Pulmonary artery endothelial cell (primary cell): ENCODE results near the gene BDKRB2. TPM values are rescaled to one million over a fixed set of nuclear protein-coding genes. Genes with fewer than 3 reads are reported as not detected.

Experiments used
- DNase-seq: peaks from one replicate; pipeline ENCODE4 v3.0.0-alpha.2; 2011; ENCODE audit warnings: low read depth, low spot score
- total RNA-seq: library from RNA; depleted of rRNA; stranded (reverse); fragments of >200 nt; gene quantifications from 2 replicates; pipeline ENCODE4 v1.2.3, GENCODE V29; 2014

BDKRB2 gene
- total RNA-seq, 1 donor from 2014 or later: not detected

GRCh38 chr14:96176275-96176674, 28.4 kb upstream of the BDKRB2 start:
- no peak for DNase-seq

GRCh38 chr14:96176811-96177211, 27.8 kb upstream of the BDKRB2 start:
- DNase-seq: no peak

GRCh38 chr14:96177766-96178375, 26.8 kb upstream of the BDKRB2 start:
- no peak for DNase-seq

GRCh38 chr14:96178461-96179321, 25.9 kb upstream of the BDKRB2 start:
- DNase-seq: no peak

GRCh38 chr14:96180043-96180874, 24.4 kb upstream of the BDKRB2 start:
- no peak for DNase-seq

DNA sequence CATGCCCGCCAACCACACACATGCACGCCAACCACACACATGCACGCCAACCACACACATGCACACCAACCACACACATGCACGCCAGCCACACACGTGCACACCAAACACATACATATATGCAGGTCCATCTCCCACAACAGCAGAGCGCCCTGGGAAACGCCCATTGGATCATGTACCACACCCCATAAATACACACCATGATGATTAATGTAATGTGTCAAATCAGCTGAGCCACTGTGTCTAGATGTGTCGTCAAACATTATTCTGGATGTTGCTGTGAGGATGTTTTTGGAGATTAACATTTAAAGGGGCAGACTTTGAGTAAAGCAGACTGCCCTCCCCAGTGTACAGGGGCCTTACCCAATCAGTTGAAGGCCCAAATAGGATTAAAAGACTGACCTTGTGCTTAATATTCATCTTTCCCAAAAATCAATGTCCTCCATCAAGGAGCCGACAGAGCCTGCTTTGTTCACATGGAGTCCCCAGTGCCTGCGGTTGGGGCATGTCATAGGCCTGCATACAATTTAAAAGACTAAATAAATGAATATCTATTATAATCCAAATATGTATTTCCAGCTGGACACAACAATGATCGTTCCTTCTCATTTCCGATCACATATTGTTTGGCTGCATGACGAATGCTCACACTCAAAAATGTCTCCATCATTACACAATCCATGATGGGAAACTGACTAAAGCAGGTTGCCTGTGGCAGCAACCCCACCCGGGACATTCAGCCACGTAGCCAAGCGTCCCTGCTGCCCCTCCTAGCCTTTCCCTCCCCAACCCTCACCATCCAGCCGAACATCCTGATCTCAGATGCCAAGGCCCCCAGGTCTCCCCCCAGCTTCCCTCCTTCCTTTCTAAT, 23.2 kb upstream of the BDKRB2 start:
- no peak for DNase-seq

DNA sequence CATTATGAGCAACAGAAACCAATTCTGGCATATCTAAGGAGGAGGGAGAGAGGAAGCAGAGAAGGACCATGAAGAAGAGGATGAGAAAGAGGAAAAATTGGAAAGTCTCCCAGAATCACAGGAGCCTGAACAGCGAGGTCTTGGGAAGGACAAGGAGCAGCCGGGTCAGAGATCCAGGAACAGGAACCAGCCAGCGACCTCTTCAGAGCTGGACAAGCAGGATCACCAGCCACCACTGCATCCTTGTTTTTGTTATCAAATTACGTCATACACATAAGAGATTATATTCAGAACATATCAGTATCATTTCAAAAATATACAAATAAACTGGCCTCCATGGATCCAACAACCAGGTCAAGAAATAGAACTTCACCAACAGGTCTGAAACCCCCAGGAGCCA, 22.1 kb upstream of the BDKRB2 start:
- DNase-seq: no peak

DNA sequence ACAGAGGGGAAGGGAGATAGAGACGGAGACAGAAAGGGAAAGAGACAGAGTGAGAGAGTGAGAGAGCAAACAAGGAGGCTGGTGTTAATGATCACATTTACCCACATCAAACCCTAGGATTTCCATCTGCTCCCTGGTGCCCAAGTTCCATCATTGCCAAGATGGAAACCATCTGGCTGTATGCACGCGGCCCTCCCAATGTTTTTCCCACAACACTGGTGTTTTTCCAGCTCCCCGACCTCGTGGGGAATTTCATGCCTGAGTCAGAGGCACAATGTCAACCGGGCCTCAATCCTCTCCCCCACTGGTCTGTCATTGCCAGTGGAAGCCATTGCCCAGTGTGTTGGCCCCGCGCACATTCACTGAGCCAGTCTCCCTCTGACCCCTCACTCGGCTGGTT, 19.9 kb upstream of the BDKRB2 start:
- no peak for DNase-seq

- no peak for DNase-seq
Measured at GRCh38 chr14:96187216-96188031, 17.2 kb upstream of the BDKRB2 start.

DNA sequence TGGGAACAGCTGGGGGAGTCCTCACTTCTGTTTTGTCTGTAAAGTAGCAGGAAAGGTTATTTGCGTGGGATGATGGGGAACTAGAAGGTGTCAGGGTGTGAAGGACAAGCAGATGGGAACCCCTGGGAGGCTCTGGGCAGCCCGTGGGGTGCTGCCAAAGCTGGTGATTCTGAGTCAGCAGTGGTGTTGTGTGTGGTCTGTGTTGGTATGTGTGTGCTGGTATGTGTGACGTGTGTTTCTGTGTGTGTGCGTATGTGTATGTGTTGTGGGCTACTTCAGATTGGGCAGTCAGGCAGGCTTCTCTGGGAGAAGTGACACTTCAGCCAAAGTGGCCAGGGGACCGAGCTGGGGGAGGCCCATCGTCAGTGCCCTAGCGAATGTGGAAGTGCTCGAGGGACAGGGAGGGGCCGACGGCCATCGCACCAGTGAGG, 15.3 kb upstream of the BDKRB2 start:
- no peak for DNase-seq

DNA sequence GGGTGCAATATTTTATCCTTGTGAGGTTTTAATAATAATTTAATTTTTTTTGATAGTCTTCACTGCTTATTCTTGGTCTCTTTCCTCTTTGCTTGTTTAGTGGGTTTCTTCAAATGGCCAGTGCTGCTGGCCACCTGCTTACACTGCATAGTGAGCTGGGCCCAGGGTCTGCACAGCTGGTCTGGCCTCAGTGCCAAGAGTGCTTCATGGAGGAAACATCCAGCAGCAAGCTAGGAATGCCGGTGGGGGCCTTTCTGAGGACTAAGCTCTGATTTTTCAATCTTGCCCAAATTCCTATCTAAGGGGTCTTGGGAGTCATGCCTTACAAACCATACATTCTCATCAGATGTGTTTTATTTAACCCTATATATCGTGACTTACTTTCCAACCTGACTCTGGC, 13.3 kb upstream of the BDKRB2 start:
- DNase-seq: no peak

DNA sequence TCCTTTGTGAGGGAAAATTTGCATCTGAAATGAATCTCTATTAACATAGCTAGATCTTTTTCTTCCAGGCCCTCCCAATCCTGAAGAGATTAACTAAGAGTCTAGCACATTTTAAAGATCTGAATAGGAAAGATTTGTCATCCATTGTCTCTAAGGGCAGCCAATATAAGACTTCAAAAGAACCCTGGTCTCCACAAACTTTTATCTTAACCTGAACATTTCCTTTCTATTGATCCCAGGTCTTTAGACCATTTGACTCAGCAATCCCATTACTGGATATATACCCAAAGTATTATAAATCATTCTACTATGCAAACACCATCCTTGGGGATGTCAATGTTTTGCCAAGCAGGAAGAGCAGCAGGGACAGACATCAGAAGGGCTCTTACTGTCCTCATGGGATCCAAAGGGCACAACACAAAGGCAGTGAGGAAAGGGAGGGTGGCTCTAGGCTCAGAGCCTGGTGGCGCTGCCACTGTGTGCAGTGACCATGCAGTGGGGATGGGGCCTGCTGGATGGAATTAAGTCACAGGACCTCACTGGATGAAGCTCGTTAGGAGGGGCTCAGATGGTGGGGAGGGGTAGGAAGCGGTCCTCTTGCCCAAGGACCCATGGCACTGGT, 12.7 kb upstream of the BDKRB2 start:
- no peak for DNase-seq

GRCh38 chr14:96192975-96193805, 11.4 kb upstream of the BDKRB2 start:
- DNase-seq: no peak

- DNase-seq: no peak
Measured at GRCh38 chr14:96194262-96194656, 10.4 kb upstream of the BDKRB2 start.

DNA sequence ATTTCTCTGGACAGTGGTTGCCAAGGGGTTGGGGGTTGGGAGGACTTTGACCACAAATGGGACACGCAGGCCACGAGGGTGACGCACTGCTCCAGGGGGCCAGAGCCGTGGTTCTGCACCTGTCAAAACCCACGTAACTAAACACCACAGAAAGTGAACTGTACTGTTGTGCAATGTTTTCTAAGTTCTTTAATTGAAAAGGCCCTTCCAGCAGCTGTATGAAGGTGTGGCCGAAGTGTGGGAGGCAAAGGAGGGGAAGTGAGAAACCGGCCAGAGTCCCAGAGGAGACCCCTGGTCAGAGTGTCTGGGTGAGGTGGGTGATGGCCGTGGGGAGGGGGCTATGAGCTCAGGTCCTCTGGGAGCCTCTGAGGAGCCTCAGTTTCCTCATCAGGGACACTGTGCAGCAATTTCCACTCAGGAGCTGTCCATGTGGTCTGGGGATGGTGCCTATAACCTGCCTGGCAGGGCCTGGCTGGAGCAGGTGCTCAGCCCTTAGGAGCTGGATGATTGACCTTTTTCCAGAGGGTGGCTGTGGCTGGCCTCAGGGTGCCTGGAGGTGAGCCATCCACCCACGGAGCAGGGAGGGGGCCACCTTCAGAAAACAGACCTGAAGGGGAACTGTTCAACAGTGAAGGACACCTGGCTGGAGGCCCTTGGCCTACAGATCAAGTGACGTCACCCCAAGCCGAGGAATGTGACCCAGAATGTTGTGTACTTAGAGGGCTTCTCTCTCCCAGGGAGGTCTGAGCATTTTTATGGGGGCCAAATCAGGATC, 9.8 kb upstream of the BDKRB2 start:
- no peak for DNase-seq

GRCh38 chr14:96195441-96196081, 9.1 kb upstream of the BDKRB2 start:
- DNase-seq: no peak

GRCh38 chr14:96197163-96197852, 7.3 kb upstream of the BDKRB2 start:
- no peak for DNase-seq
